HCT116 (cell line): ENCODE data around the gene IGFALS. TPM values are rescaled to one million over a fixed set of nuclear protein-coding genes. Genes with fewer than 3 reads are reported as not detected.

Source experiments
- ATAC-seq: fragments of 200-7000 bp; cut with Tn5 transposase; 2 replicates; pipeline ENCODE4 v1.9.1; 2020; ENCODE audit warnings: mild to moderate bottlenecking, moderate library complexity
- BruUV-seq: library from RNA; stranded (reverse); fragments of 400-500 nt; replicated peaks from 2 replicates; lab custom pipeline; 2021; lab: Mats Ljungman, UMichigan
- CTCF ChIA-PET: fragments of 300-600 bp; sonication (Branson Sonifier 250); formaldehyde crosslinking; loops from one replicate; lab custom pipeline; 2021; ENCODE audit warnings: antibody characterized with exemption; lab: Charles Lee
- POLR2A ChIA-PET: fragments of 300-600, 350-600 bp; sonication (Branson Sonifier 250); formaldehyde crosslinking; loops from one replicate; lab custom pipeline; 2021; ENCODE audit warnings: antibody characterized with exemption; lab: Charles Lee
- RAD21 ChIA-PET, 2 experiments: fragments of 300-600 bp; sonication (Branson Sonifier 250); formaldehyde crosslinking; loops; one replicate each; lab custom pipeline; 2023; ENCODE audit warnings: low total read pairs in 2 of 2; ENCODE audit not compliant: uncharacterized antibody in 2 of 2, unreplicated experiment in 2 of 2, low non-redundant PET in 1 of 2; lab: Charles Lee
- DNase-seq: peaks from one replicate; pipeline ENCODE4 v3.0.0-alpha.2; 2010; ENCODE audit warnings: low read depth, low spot score
- H2AFZ ChIP-seq: fragments of 200-600 bp; shearing (Covaris generic), sonication (generic); 2 replicates; pipeline ENCODE4 v1.6.1; 2017; ENCODE audit warnings: low read depth, mixed run types, mixed read lengths, antibody characterized with exemption, low read length; ENCODE audit not compliant: poor library complexity, severe bottlenecking
- H3K27ac ChIP-seq: 2 replicates; pipeline ENCODE4 v1.5.1; 2012; ENCODE audit warnings: low read depth, low read length
- H3K27me3 ChIP-seq: fragments of 200-600 bp; sonication (generic); 2 replicates; pipeline ENCODE4 v1.6.1; 2016; ENCODE audit warnings: mixed run types, low read length, mixed read lengths; ENCODE audit not compliant: insufficient read depth
- H3K36me3 ChIP-seq, 2 experiments: fragments of 200-500 bp in 1 of 2; fragments of 200-600 bp in 1 of 2; sonication (Bioruptor generic) in 1 of 2; sonication (generic) in 1 of 2; 2 replicates each; pipeline versions ENCODE4 v1.5.1 to v1.6.1; 2014 to 2016; ENCODE audit warnings: low read length in 2 of 2, inconsistent platforms in 1 of 2, mixed read lengths in 1 of 2, mixed run types in 1 of 2; ENCODE audit not compliant: insufficient read depth in 2 of 2, control insufficient read depth in 1 of 2
- H3K4me1 ChIP-seq, 2 experiments: fragments of 200-600 bp in 1 of 2; sonication (generic) in 1 of 2; 2 replicates each; pipeline versions ENCODE4 v1.5.1 to v1.6.1; 2012 to 2017; ENCODE audit warnings: low read length in 2 of 2, inconsistent platforms in 1 of 2, mild to moderate bottlenecking in 1 of 2, mixed read lengths in 1 of 2, mixed run types in 1 of 2, moderate library complexity in 1 of 2; ENCODE audit not compliant: insufficient read depth in 2 of 2, control insufficient read depth in 1 of 2
- H3K4me2 ChIP-seq: fragments of 200-600 bp; sonication (generic); 2 replicates; pipeline ENCODE4 v1.6.1; 2017; ENCODE audit warnings: mixed run types, low read length, mixed read lengths
- H3K4me3 ChIP-seq, 2 experiments: fragments of 200-600 bp in 1 of 2; sonication (generic) in 1 of 2; replicated peaks in 1 of 2; 2 replicates each; pipeline ENCODE4 v1.5.1; 2011 to 2016; ENCODE audit warnings: low read length in 2 of 2, control low read depth in 1 of 2, low read depth in 1 of 2, mild to moderate bottlenecking in 1 of 2, mixed read lengths in 1 of 2, mixed run types in 1 of 2
- H3K79me2 ChIP-seq: fragments of 200-600 bp; sonication (generic); 2 replicates; pipeline ENCODE4 v1.6.1; 2017; ENCODE audit warnings: mild to moderate bottlenecking, mixed run types, low read length, moderate library complexity, mixed read lengths; ENCODE audit not compliant: insufficient read depth
- H3K9ac ChIP-seq: fragments of 200-600 bp; sonication (generic); 2 replicates; pipeline ENCODE4 v1.6.1; 2016; ENCODE audit warnings: low read length, mixed read lengths
- H3K9me2 ChIP-seq: fragments of 200-600 bp; sonication (generic), shearing (Covaris generic); 2 replicates; pipeline ENCODE4 v1.6.1; 2017; ENCODE audit warnings: mixed run types, mild to moderate bottlenecking, moderate library complexity; ENCODE audit not compliant: insufficient read depth
- H3K9me3 ChIP-seq, 2 experiments: fragments of 200-500 bp in 1 of 2; fragments of 200-600 bp in 1 of 2; sonication (Bioruptor generic) in 1 of 2; sonication (generic) in 1 of 2; 2 replicates each; pipeline ENCODE4 v1.6.1; 2014 to 2017; ENCODE audit warnings: low read length in 2 of 2, mixed read lengths in 2 of 2, inconsistent platforms in 1 of 2, low read depth in 1 of 2, mild to moderate bottlenecking in 1 of 2, mixed run types in 1 of 2, moderate library complexity in 1 of 2; ENCODE audit not compliant: control insufficient read depth in 1 of 2, insufficient read depth in 1 of 2
- H4K20me1 ChIP-seq: fragments of 200-600 bp; sonication (generic), shearing (Covaris generic); 2 replicates; pipeline ENCODE4 v1.6.1; 2017; ENCODE audit warnings: mixed run types, mild to moderate bottlenecking, moderate library complexity; ENCODE audit not compliant: insufficient read depth
- CTCF ChIP-seq, 3 experiments: fragments of 200-600 bp in 1 of 3; sonication (generic) in 1 of 3; IDR thresholded peaks in 2 of 3; conservative IDR thresholded peaks in 1 of 3; 2 replicates each; pipeline ENCODE4 v1.5.1; 2012 to 2017; ENCODE audit warnings: low read depth in 2 of 3, low read length in 2 of 3, antibody characterized with exemption in 1 of 3, borderline replicate concordance in 1 of 3, control low read depth in 1 of 3, mild to moderate bottlenecking in 1 of 3, mixed read lengths in 1 of 3, mixed run types in 1 of 3, moderate library complexity in 1 of 3; ENCODE audit not compliant: insufficient read depth in 1 of 3
- EGR1 ChIP-seq: IDR thresholded peaks from 2 replicates; pipeline ENCODE4 v1.6.1; 2012; ENCODE audit warnings: low read depth
- ELF1 ChIP-seq: IDR thresholded peaks from 2 replicates; pipeline ENCODE4 v1.6.1; 2012; ENCODE audit warnings: low read depth, borderline replicate concordance
- EZH2 ChIP-seq: fragments of 200-600 bp; sonication (generic); IDR thresholded peaks from 2 replicates; pipeline ENCODE4 v1.6.1; 2017; ENCODE audit warnings: antibody characterized with exemption, mixed run types
- EZH2phosphoT487 ChIP-seq: fragments of 200-600 bp; IDR thresholded peaks from 2 replicates; pipeline ENCODE4 v1.6.1; 2018; ENCODE audit warnings: antibody characterized with exemption, borderline replicate concordance
- FOSL1 ChIP-seq: IDR thresholded peaks from 2 replicates; pipeline ENCODE4 v1.6.1; 2012; ENCODE audit warnings: low read depth
- JUND ChIP-seq: IDR thresholded peaks from 2 replicates; pipeline ENCODE4 v1.6.1; 2012
- POLR2AphosphoS5 ChIP-seq: IDR thresholded peaks from 2 replicates; pipeline ENCODE4 v1.6.1; 2011; ENCODE audit warnings: mild to moderate bottlenecking, low read depth, low read length, moderate library complexity
- RAD21 ChIP-seq: IDR thresholded peaks from 2 replicates; pipeline ENCODE4 v1.6.1; 2012; ENCODE audit warnings: low read depth, mild to moderate bottlenecking
- SP1 ChIP-seq: IDR thresholded peaks from 2 replicates; pipeline ENCODE4 v1.6.1; 2012; ENCODE audit warnings: low read depth
- SRF ChIP-seq: IDR thresholded peaks from 2 replicates; pipeline ENCODE4 v1.6.1; 2012; ENCODE audit warnings: low read depth
- ZBTB33 ChIP-seq: IDR thresholded peaks from 2 replicates; pipeline ENCODE4 v1.6.1; 2011; ENCODE audit warnings: mild to moderate bottlenecking, low read length, moderate library complexity; ENCODE audit not compliant: insufficient replicate concordance; ENCODE audit errors: extremely low read depth
- ZNF274 ChIP-seq: fragments of 200-500 bp; sonication (Bioruptor generic); IDR thresholded peaks from 2 replicates; pipeline ENCODE4 v1.6.1; 2014; ENCODE audit warnings: mild to moderate bottlenecking, low read depth, low read length, inconsistent platforms
- intact Hi-C: fragments of 100-400 bp; cut with micrococcal nuclease; formaldehyde crosslinking; loops from 2 replicates; pipeline ENCODE4 v1.10.0; 2022
- total RNA-seq: library from RNA; stranded (reverse); gene quantifications from one replicate; pipeline ENCODE4 v1.2.1, GENCODE V29; 2021; ENCODE audit not compliant: unreplicated experiment

The IGFALS gene
- total RNA-seq, 1 experiment from 2014 or later = 0.10 TPM

- ChIA-PET CTCF (no interaction called here), POLR2A (no interaction called here), RAD21 (no interaction called here)
- intact Hi-C loops = no loop called here
- Histone ChIP-seq H3K9me2 (no peaks in the 10 kb centered on the region), H3K27me3 (no peaks in the 10 kb centered on the region), H3K4me1 (peaks cover 0 to 6% of the 10 kb centered on the region in 2 experiments; a peak in 2 of 4 replicates), H2AFZ (no peak overlapping the region), H3K36me3 (peaks cover 0 to 5% of the 10 kb centered on the region in 2 experiments; a peak in 2 of 4 replicates), H3K9ac (no peak overlapping the region), H4K20me1 (no peaks in the 10 kb centered on the region), H3K9me3 (no peaks in the 10 kb centered on the region), H3K4me2 (no peak overlapping the region), H3K4me3 (no peak overlapping the region), H3K79me2 (peaks cover 39% of the 10 kb centered on the region), H3K27ac (no peak overlapping the region)
- no TSS peak for BruUV-seq
- no peak for ATAC-seq
- no peak for TF ChIP-seq FOSL1
- no peak for TF ChIP-seq RAD21
- no peak for TF ChIP-seq ZBTB33
- TF ChIP-seq EZH2 = no peak
- TF ChIP-seq CTCF (IDR thresholded peaks at IDR 0.05 in 2 of 3, conservative IDR thresholded peaks at IDR 0.05 in 1 of 3; ENCODE audit: borderline replicate concordance in 1 of 3, insufficient read depth in 1 of 3, low read depth in 2 of 3, low read length in 2 of 3) = no peak
- TF ChIP-seq SP1 = no peak
- no peak for TF ChIP-seq EZH2phosphoT487
- TF ChIP-seq EGR1 = no peak
- no peak for TF ChIP-seq ZNF274
- TF ChIP-seq JUND = no peak
- no peak for TF ChIP-seq SRF
- no peak for TF ChIP-seq POLR2AphosphoS5
- TF ChIP-seq ELF1 = no peak
- TF ChIP-seq, all 23 proteins: peak for 0
- no peak for DNase-seq
Measured at GRCh38 chr16:1788708-1789100, 4.8 kb downstream of the IGFALS start.
